Body of pancreas (tissue), 4 donors: ENCODE measurements around the gene CAMTA1. TPM values are rescaled to one million over a fixed set of nuclear protein-coding genes. Genes with fewer than 3 reads are reported as not detected.

Experiments used
- ATAC-seq: fragments of 150-250 bp; one replicate; pipeline ENCODE4 v1.9.1; 2016
- DNase-seq, 4 donors: peaks; one replicate each; pipeline ENCODE4 v3.0.0-alpha.2; 2019
- H3K27ac ChIP-seq, 4 donors: fragments of 200-600 bp; sonication (generic); 1 replicate in 3 of 4; 2 replicates in 1 of 4; pipeline versions ENCODE4 v1.5.1 to v1.6.1; 2016 to 2019; ENCODE audit warnings: mild to moderate bottlenecking in 1 of 4, mixed read lengths in 1 of 4, moderate library complexity in 1 of 4
- H3K27me3 ChIP-seq, 2 donors: fragments of 200-600 bp; sonication (generic); one replicate each; pipeline ENCODE4 v1.6.0; 2016; ENCODE audit warnings: mild to moderate bottlenecking in 1 of 2
- H3K36me3 ChIP-seq, 2 donors: fragments of 200-600 bp; sonication (generic); replicated peaks in 1 of 2; 2 replicates each; pipeline ENCODE4 v1.5.1; 2016; ENCODE audit warnings: low read depth in 2 of 2; ENCODE audit not compliant: insufficient read depth in 1 of 2
- H3K4me1 ChIP-seq: fragments of 200-600 bp; sonication (generic); one replicate; pipeline ENCODE4 v1.6.0; 2016
- H3K4me3 ChIP-seq, 2 donors: fragments of 200-600 bp; sonication (generic); 1 replicate in 1 of 2; 2 replicates in 1 of 2; pipeline ENCODE4 v1.5.1; 2016 to 2019
- H3K9me3 ChIP-seq, 3 donors: fragments of 200-600 bp; sonication (generic); 1 replicate in 2 of 3; 2 replicates in 1 of 3; pipeline ENCODE4 v1.5.1; 2016
- POLR2A ChIP-seq, 3 donors: fragments of 450-650 bp; IDR thresholded peaks; one replicate each; pipeline ENCODE4 v1.6.1; 2016; ENCODE audit warnings: antibody characterized with exemption in 3 of 3, mild to moderate bottlenecking in 2 of 3
- WGBS, 2 donors: methylation state at CpG; one replicate each; pipeline ENCODE4 v1.1.5; 2017; 5-methylcytosine and 5-hydroxymethylcytosine counted together
- intact Hi-C: fragments of 100-400 bp; cut with DNase I; formaldehyde crosslinking; loops from one replicate; pipeline ENCODE4 v1.15.1; 2023
- total RNA-seq, 2 donors: library from RNA; depleted of rRNA; stranded (reverse); fragments of >200 nt; gene quantifications; one replicate each; pipeline ENCODE4 v1.1.0, GENCODE V29; 2016
- TF ChIP-seq, protein P1 (sequence below), 7 experiments: fragments of 450-650 bp in 4 of 7; fragments of 200-600 bp in 3 of 7; sonication (generic) in 3 of 7; IDR thresholded peaks; one replicate each; pipeline ENCODE4 v1.5.1; 2016 to 2019; ENCODE audit warnings: antibody characterized with exemption in 7 of 7

The CAMTA1 gene
- total RNA-seq, 2 donors from 2014 or later: 36.3 to 59.7 TPM

DNA sequence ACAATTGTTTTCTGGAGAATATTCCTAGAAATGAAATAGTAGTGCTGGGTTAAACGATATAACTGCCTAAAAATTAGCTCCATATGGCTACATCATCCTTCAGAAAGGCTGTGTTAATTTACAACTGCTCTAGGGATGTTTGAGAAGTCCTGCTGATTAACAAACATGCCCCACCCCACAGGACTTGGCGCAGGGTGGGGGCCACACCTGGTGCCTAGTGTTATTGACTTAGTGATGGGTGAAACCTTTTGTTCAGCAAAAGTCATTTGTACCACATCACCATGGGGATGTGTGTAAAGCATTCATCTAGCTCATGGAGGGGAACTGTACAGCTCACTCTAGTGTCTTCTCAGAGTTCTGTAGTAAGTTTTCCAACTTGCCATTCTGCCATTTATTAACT is 492.8 kb downstream of the CAMTA1 start:
- 48 to 55% methylated on average over 2 of the region's 2 CpGs for WGBS, 2 donors

DNA sequence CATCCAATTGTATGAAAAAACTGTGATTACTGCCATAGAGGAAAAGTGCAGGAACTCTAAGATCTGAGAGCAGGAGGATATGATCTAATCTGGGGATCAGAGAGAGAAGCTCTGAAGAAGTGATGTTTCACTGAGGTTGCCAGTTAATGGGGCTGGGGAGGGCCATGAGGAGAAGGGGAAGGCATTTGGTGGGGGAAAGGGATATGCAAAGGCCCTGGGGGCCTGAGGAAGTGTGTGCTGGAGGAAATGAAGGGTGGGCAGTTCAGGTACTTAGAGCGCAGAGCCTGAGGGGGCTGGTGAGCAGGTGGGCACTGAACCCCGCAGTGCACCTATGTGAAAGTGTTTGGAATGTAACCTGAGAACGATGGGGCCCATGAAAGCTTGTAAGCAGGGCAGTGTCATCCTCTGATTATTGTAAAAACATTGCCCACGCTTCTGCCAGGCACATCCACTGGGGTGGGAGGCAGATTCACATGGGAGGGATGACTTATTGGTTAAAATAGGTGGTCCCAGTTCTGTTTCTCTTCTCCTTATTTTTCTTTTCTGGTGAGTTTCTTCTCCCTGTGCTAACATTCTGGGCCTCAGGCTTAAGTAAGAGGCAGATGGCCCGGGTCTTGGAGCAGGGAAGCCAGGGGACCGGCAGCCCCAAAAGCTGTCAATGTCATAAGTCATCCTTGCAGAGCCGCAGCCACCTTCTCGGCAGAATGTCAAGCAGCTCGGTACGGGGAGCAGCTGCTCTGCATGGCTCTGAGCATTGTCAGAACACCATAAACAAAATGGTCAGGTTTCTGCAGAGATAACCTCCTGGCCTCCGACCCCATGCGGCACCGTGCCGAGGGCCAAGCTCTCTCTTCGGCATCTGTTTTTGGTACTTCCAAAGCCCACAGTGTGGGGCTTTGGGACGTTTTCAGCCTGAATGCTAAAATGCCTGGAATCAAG is 493.8 kb downstream of the CAMTA1 start:
- no peaks in the 10 kb centered on the region for H3K27me3 ChIP-seq
- H3K4me1 ChIP-seq: no peaks in the 10 kb centered on the region
- ATAC-seq: no peak
- intact Hi-C loops: no loop called here
- H3K4me3 ChIP-seq: no peak overlapping the region
- no peaks in the 10 kb centered on the region for H3K9me3 ChIP-seq
- WGBS, 2 donors: 41 to 45% methylated on average over 16 of the region's 16 CpGs
- H3K36me3 ChIP-seq: no peaks in the 10 kb centered on the region
- DNase-seq: no peak
- TF ChIP-seq, protein P1, sequence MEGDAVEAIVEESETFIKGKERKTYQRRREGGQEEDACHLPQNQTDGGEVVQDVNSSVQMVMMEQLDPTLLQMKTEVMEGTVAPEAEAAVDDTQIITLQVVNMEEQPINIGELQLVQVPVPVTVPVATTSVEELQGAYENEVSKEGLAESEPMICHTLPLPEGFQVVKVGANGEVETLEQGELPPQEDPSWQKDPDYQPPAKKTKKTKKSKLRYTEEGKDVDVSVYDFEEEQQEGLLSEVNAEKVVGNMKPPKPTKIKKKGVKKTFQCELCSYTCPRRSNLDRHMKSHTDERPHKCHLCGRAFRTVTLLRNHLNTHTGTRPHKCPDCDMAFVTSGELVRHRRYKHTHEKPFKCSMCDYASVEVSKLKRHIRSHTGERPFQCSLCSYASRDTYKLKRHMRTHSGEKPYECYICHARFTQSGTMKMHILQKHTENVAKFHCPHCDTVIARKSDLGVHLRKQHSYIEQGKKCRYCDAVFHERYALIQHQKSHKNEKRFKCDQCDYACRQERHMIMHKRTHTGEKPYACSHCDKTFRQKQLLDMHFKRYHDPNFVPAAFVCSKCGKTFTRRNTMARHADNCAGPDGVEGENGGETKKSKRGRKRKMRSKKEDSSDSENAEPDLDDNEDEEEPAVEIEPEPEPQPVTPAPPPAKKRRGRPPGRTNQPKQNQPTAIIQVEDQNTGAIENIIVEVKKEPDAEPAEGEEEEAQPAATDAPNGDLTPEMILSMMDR (IDR thresholded peaks at IDR 0.05): no peak
- no peak for TF ChIP-seq POLR2A (IDR thresholded peaks at IDR 0.05)
- no peak overlapping the region for H3K27ac ChIP-seq

More for the DNA sequence above, 492.8 kb downstream of the CAMTA1 start:
- intact Hi-C loops: no loop called here
- ATAC-seq: no peak
- Histone ChIP-seq H3K27ac (no peak overlapping the region), H3K4me3 (no peak overlapping the region), H3K4me1 (no peaks in the 10 kb centered on the region), H3K9me3 (no peaks in the 10 kb centered on the region), H3K36me3 (no peaks in the 10 kb centered on the region), H3K27me3 (no peaks in the 10 kb centered on the region)
- DNase-seq: no peak
- TF ChIP-seq, protein P1 (IDR thresholded peaks at IDR 0.05): no peak
- no peak for TF ChIP-seq POLR2A (IDR thresholded peaks at IDR 0.05)

DNA sequence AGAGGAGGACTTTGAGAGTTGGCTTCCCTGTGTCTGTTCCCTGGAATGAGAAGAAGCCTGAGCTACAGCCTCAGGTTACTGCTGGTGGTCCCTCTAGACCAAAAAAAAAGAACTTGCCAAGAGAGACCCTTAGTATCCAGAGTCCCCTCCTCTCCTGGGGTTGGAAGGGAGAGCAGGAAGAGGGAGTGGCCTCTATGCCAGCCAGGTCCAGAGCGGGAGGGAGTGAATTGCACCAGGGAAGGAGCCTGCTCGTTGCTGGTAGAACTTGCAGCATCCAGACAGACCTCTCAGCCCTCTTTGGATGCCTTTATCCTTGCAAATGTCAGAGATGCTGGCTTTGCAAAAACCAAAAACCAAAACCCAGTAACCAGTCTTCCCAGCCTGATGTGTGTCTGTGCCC is 494.5 kb downstream of the CAMTA1 start:
- WGBS, 2 donors: 46 to 59% methylated on average over 2 of the region's 2 CpGs
- no peak overlapping the region for H3K4me3 ChIP-seq
- H3K36me3 ChIP-seq: no peaks in the 10 kb centered on the region
- TF ChIP-seq, protein P1 (IDR thresholded peaks at IDR 0.05): no peak
- no peak for TF ChIP-seq POLR2A (IDR thresholded peaks at IDR 0.05)
- H3K27me3 ChIP-seq: no peaks in the 10 kb centered on the region
- intact Hi-C loops: no loop called here
- H3K4me1 ChIP-seq: no peaks in the 10 kb centered on the region
- no peaks in the 10 kb centered on the region for H3K9me3 ChIP-seq
- H3K27ac ChIP-seq: no peak overlapping the region
- ATAC-seq (no peak), DNase-seq (no peak)

DNA sequence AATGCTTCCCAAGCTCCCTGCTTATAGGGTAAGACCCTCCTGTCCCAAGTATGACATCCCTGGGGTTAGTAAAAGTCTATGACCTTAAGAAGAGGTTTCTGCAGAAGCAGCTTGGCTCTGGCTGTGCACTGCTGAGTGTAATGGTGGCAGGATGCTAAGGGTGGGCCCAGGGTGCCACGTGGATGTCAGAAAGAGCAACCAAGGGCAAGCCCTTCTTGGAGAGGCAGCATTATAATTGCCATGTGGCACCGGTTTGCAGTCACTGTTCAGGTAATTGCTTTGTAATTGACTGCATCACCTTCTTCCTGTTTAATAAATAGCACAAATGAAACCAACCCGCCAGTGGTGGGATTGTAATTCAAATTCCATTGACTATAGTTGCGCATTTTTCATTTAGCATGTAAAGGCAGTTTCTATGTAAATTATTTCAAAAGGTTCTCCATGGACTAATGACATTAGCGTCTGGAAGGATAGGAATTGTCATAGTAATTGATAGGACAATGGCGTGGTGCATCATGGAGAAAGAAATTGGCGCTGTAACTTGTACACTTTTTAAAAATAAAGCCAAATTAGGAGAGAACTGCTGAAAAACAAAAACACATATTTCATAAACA is 495.2 kb downstream of the CAMTA1 start:
- H3K27me3 ChIP-seq: no peaks in the 10 kb centered on the region
- H3K4me3 ChIP-seq: no peak overlapping the region
- intact Hi-C loops: no loop called here
- no peak for TF ChIP-seq POLR2A (IDR thresholded peaks at IDR 0.05)
- TF ChIP-seq, protein P1 (IDR thresholded peaks at IDR 0.05): no peak
- H3K27ac ChIP-seq: no peak overlapping the region
- no peaks in the 10 kb centered on the region for H3K9me3 ChIP-seq
- DNase-seq: no peak
- no peak for ATAC-seq
- 57 to 68% methylated on average over 7 of the region's 7 CpGs for WGBS, 2 donors
- no peaks in the 10 kb centered on the region for H3K36me3 ChIP-seq
- no peaks in the 10 kb centered on the region for H3K4me1 ChIP-seq
